Measurements from ENCODE around the gene SIK1.
"Not testable (repeated sequence)": the region's sequence is repeated elsewhere in the genome, so short reads cannot be mapped to it uniquely, and the experiment has no call there.

- not testable (repeated sequence) for TF ChIP-seq CTCF, POLR2A (IDR thresholded peaks at IDR 0.05)
These were observed 14.7 kb downstream of the SIK1 start for GRCh38 chr21:43412020-43412788.
